ENCODE results near the gene UGT8.

The UGT8 gene

GRCh38 chr4:114690571-114690970 is 92.0 kb downstream of the UGT8 start:
- DNase-seq (ENCODE audit: low read depth in 2 of 2) = no peak

GRCh38 chr4:114691865-114692264 is 93.3 kb downstream of the UGT8 start:
- DNase-seq (ENCODE audit: low read depth in 2 of 2) = no peak

- no peak for DNase-seq (ENCODE audit: low read depth in 2 of 2)
These were observed 94.4 kb downstream of the UGT8 start for GRCh38 chr4:114692958-114693357.

GRCh38 chr4:114694770-114695169 is 96.2 kb downstream of the UGT8 start:
- DNase-seq (ENCODE audit: low read depth in 2 of 2) = no peak

GRCh38 chr4:114698231-114698630 is 99.6 kb downstream of the UGT8 start:
- no peak for DNase-seq (ENCODE audit: low read depth in 2 of 2)

- no peak for DNase-seq (ENCODE audit: low read depth in 2 of 2)
These were observed 102.9 kb downstream of the UGT8 start for GRCh38 chr4:114701491-114701890.

- no peak for DNase-seq (ENCODE audit: low read depth in 2 of 2)
These were observed 118.8 kb downstream of the UGT8 start for GRCh38 chr4:114717432-114717831.

- DNase-seq (ENCODE audit: low read depth in 2 of 2) = no peak
These were observed 126.5 kb downstream of the UGT8 start for GRCh38 chr4:114725066-114725465.

- DNase-seq (ENCODE audit: low read depth in 2 of 2) = no peak
These were observed 128.9 kb downstream of the UGT8 start for GRCh38 chr4:114727461-114727860.
